Muscle layer of duodenum (tissue), 2 donors: Measurements from ENCODE around the gene GDPD4.

ENCODE experiments used
- H3K27ac ChIP-seq: one replicate; pipeline ENCODE4 v1.7.0; 2013; ENCODE audit warnings: mild to moderate bottlenecking, low read length
- H3K27me3 ChIP-seq: one replicate; pipeline ENCODE4 v1.7.0; 2013; ENCODE audit warnings: low read depth, mild to moderate bottlenecking, control low read depth, low read length
- H3K36me3 ChIP-seq, 2 donors: one replicate each; pipeline ENCODE4 v1.7.0; 2013; ENCODE audit warnings: low read length in 2 of 2, control low read depth in 1 of 2, mild to moderate bottlenecking in 1 of 2; ENCODE audit not compliant: insufficient read depth in 2 of 2, control insufficient read depth in 1 of 2
- H3K4me1 ChIP-seq, 2 donors: one replicate each; pipeline ENCODE4 v1.7.0; 2013; ENCODE audit warnings: low read length in 2 of 2, mild to moderate bottlenecking in 2 of 2, control low read depth in 1 of 2, moderate library complexity in 1 of 2; ENCODE audit not compliant: insufficient read depth in 2 of 2, control insufficient read depth in 1 of 2
- H3K4me3 ChIP-seq, 2 donors: one replicate each; pipeline ENCODE4 v1.7.0; 2013; ENCODE audit warnings: low read length in 2 of 2, low read depth in 1 of 2, mild to moderate bottlenecking in 1 of 2
- H3K9me3 ChIP-seq, 2 donors: one replicate each; pipeline ENCODE4 v1.7.0; 2013; ENCODE audit warnings: low read length in 2 of 2, control low read depth in 1 of 2, mild to moderate bottlenecking in 1 of 2; ENCODE audit not compliant: control insufficient read depth in 1 of 2
- donor health status: healthy.

The GDPD4 gene

DNA sequence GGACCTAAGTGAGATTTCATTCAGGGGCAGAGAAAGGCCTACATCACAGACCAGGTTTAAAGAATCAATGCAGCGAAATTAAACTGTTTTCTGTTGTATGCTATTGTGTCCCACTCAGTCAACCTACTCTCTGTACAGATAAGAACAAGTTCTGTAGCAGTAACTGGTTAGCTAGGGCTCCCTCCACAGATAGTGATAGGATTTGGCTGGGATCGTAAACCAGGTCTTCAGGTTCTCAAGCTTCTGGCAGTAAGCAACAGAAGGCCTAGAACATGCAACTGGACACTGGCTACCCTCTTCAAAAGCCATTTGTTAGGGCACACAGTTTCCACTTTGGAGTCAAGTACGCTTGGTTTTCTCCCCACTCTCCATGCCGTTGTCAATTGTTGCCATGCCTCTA is 69.2 kb downstream of the GDPD4 start:
- Histone ChIP-seq H3K27ac (no peak overlapping the region), H3K36me3 (no peaks in the 10 kb centered on the region), H3K4me1 (no peaks in the 10 kb centered on the region), H3K27me3 (no peaks in the 10 kb centered on the region), H3K4me3 (no peak overlapping the region), H3K9me3 (no peaks in the 10 kb centered on the region)

GRCh38 chr11:77231800-77232199 is 69.7 kb downstream of the GDPD4 start:
- H3K4me1 ChIP-seq = no peaks in the 10 kb centered on the region
- no peaks in the 10 kb centered on the region for H3K36me3 ChIP-seq
- H3K4me3 ChIP-seq = no peak overlapping the region
- H3K27me3 ChIP-seq = no peaks in the 10 kb centered on the region
- no peak overlapping the region for H3K27ac ChIP-seq
- no peaks in the 10 kb centered on the region for H3K9me3 ChIP-seq

GRCh38 chr11:77230878-77231605 is 70.4 kb downstream of the GDPD4 start:
- Histone ChIP-seq H3K9me3 (no peaks in the 10 kb centered on the region), H3K27me3 (no peaks in the 10 kb centered on the region), H3K4me3 (no peak overlapping the region), H3K36me3 (no peaks in the 10 kb centered on the region), H3K27ac (no peak overlapping the region), H3K4me1 (no peaks in the 10 kb centered on the region)

- no peaks in the 10 kb centered on the region for H3K36me3 ChIP-seq
- H3K4me3 ChIP-seq = no peak overlapping the region
- no peak overlapping the region for H3K27ac ChIP-seq
- H3K9me3 ChIP-seq = no peaks in the 10 kb centered on the region
- H3K27me3 ChIP-seq = no peaks in the 10 kb centered on the region
- H3K4me1 ChIP-seq = no peaks in the 10 kb centered on the region
Observed at GRCh38 chr11:77223797-77224196, 77.7 kb downstream of the GDPD4 start.

- no peak overlapping the region for H3K4me3 ChIP-seq
- H3K4me1 ChIP-seq = no peaks in the 10 kb centered on the region
- H3K36me3 ChIP-seq = no peaks in the 10 kb centered on the region
- H3K9me3 ChIP-seq = no peaks in the 10 kb centered on the region
- H3K27me3 ChIP-seq = no peaks in the 10 kb centered on the region
- no peak overlapping the region for H3K27ac ChIP-seq
Observed at GRCh38 chr11:77217156-77217555, 84.3 kb downstream of the GDPD4 start.

- Histone ChIP-seq H3K27ac (no peak overlapping the region), H3K27me3 (no peaks in the 10 kb centered on the region), H3K4me3 (no peak overlapping the region), H3K9me3 (no peaks in the 10 kb centered on the region), H3K36me3 (no peaks in the 10 kb centered on the region), H3K4me1 (no peaks in the 10 kb centered on the region)
Observed at GRCh38 chr11:77215106-77215505, 86.4 kb downstream of the GDPD4 start.

DNA sequence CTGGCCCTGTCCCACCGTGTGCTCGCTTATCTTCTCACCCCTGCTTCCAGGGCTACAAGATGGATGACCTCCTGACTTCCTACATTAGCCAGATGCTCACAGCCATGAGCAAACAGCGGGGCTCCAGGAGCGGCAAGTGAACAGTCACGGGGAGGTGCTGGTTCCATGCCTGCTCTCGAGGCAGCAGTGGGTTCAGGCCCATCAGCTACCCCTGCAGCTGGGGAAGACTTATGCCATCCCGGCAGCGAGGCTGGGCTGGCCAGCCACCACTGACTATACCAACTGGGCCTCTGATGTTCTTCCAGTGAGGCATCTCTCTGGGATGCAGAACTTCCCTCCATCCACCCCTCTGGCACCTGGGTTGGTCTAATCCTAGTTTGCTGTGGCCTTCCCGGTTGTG is 86.9 kb downstream of the GDPD4 start:
- Histone ChIP-seq H3K27me3 (no peaks in the 10 kb centered on the region), H3K9me3 (no peaks in the 10 kb centered on the region), H3K27ac (no peak overlapping the region), H3K4me1 (no peaks in the 10 kb centered on the region), H3K36me3 (no peaks in the 10 kb centered on the region), H3K4me3 (no peak overlapping the region)

- Histone ChIP-seq H3K9me3 (no peaks in the 10 kb centered on the region), H3K27ac (no peak overlapping the region), H3K4me1 (no peaks in the 10 kb centered on the region), H3K27me3 (no peaks in the 10 kb centered on the region), H3K36me3 (no peaks in the 10 kb centered on the region), H3K4me3 (no peak overlapping the region)
Observed at GRCh38 chr11:77213589-77214428, 87.7 kb downstream of the GDPD4 start.

- no peaks in the 10 kb centered on the region for H3K27me3 ChIP-seq
- no peak overlapping the region for H3K4me3 ChIP-seq
Observed at GRCh38 chr11:77213029-77213579, 88.4 kb downstream of the GDPD4 start.

DNA sequence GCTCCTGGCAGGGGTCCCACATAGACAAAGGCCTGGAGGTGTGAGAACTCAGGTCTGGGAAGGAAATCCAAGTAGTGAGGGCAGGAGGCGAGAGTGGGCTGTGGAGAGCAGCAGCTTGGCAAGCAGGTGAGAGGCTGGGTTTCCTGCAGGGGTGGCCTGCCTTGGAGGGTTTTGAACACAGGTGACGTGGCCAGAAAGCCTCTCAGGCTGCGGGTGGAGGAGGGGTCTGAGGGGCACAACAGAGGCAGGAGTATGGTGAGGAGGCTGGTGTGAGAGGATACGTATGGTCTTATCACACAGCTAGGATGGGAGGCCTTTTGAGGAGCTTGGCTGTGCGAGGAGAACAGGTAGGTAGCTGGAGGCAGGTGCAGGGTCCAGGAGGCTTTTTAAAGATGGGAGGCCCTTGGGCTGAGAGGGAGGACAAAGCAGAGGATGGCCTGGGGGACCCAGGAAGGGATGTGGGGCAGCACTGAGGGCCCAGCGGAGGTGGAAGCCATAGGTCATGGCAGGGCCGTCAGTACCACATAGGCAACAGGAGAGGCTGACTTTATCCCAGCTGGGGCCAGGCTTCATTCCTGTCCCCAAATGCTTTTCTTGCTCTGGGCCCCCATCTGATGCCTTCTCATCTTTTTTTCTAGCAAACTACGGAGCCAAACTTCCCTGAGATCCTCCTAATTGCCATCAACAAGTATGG is 89.0 kb downstream of the GDPD4 start:
- Histone ChIP-seq H3K4me3 (no peak overlapping the region), H3K9me3 (no peaks in the 10 kb centered on the region), H3K4me1 (no peaks in the 10 kb centered on the region), H3K36me3 (no peaks in the 10 kb centered on the region), H3K27ac (no peak overlapping the region), H3K27me3 (no peaks in the 10 kb centered on the region)

More at GRCh38 chr11:77213029-77213579, 88.4 kb downstream of the GDPD4 start:
- H3K9me3 ChIP-seq = no peaks in the 10 kb centered on the region
- no peak overlapping the region for H3K27ac ChIP-seq
- no peaks in the 10 kb centered on the region for H3K4me1 ChIP-seq
- no peaks in the 10 kb centered on the region for H3K36me3 ChIP-seq

GRCh38 chr11:77211594-77212251 is 89.8 kb downstream of the GDPD4 start:
- H3K27ac ChIP-seq = no peak overlapping the region
- H3K27me3 ChIP-seq = no peaks in the 10 kb centered on the region
- no peaks in the 10 kb centered on the region for H3K36me3 ChIP-seq
- H3K4me3 ChIP-seq = no peak overlapping the region
- no peaks in the 10 kb centered on the region for H3K4me1 ChIP-seq
- no peaks in the 10 kb centered on the region for H3K9me3 ChIP-seq
